T-helper 2 cell treated with Interferon-gamma antibody and Interleukin-4, amounts not matched to agents 5 μg/mL and 100 μg/mL, for 36 hours (primary cell): ENCODE data around the gene GPX2.

Experiments
- DNase-seq: peaks from one replicate; pipeline ENCODE4 v3.0.0; 2021; ENCODE audit warnings: low spot score
- H3K27ac Mint-ChIP-seq: one replicate; pipeline ENCODE4 v1.8.0; 2021; ENCODE audit warnings: mild to moderate bottlenecking, mixed read lengths
- H3K27me3 Mint-ChIP-seq: one replicate; pipeline ENCODE4 v1.8.0; 2021; ENCODE audit warnings: low read depth, mixed read lengths
- H3K36me3 Mint-ChIP-seq: one replicate; pipeline ENCODE4 v1.8.0; 2021; ENCODE audit warnings: low read depth, mixed read lengths
- H3K4me1 Mint-ChIP-seq: one replicate; pipeline ENCODE4 v1.8.0; 2021; ENCODE audit warnings: low read depth, mixed read lengths
- H3K4me3 Mint-ChIP-seq: one replicate; pipeline ENCODE4 v1.8.0; 2022; ENCODE audit warnings: mild to moderate bottlenecking, moderate library complexity, mixed read lengths
- H3K9me3 Mint-ChIP-seq: one replicate; pipeline ENCODE4 v1.8.0; 2021; ENCODE audit warnings: mixed read lengths

Gene GPX2

DNA sequence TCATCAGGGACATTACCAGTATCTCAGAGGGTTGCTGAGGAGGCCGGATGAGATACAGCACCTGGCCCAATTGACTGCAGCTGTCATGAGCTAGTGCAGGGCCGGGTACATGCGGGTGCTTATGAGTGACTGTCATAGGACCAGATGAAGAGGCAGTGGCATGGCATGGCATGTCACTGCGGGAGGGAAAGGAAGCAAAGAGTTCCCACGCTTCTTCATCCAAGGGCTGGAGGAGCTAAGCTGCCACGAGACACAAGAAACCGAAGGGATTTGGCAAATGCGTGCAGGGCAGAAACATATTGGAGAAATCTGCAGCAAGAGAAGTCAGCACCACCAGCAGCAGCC, 10.7 kb upstream of the GPX2 start:
- H3K9me3 Mint-ChIP-seq, result no peaks in the 10 kb centered on the region
- H3K27ac Mint-ChIP-seq, result no peak overlapping the region
- peaks cover 2% of the 10 kb centered on the region for H3K4me1 Mint-ChIP-seq
- H3K36me3 Mint-ChIP-seq, result peaks cover 2% of the 10 kb centered on the region
- no peak for DNase-seq
- H3K4me3 Mint-ChIP-seq, result no peak overlapping the region
- H3K27me3 Mint-ChIP-seq, result no peaks in the 10 kb centered on the region

DNA sequence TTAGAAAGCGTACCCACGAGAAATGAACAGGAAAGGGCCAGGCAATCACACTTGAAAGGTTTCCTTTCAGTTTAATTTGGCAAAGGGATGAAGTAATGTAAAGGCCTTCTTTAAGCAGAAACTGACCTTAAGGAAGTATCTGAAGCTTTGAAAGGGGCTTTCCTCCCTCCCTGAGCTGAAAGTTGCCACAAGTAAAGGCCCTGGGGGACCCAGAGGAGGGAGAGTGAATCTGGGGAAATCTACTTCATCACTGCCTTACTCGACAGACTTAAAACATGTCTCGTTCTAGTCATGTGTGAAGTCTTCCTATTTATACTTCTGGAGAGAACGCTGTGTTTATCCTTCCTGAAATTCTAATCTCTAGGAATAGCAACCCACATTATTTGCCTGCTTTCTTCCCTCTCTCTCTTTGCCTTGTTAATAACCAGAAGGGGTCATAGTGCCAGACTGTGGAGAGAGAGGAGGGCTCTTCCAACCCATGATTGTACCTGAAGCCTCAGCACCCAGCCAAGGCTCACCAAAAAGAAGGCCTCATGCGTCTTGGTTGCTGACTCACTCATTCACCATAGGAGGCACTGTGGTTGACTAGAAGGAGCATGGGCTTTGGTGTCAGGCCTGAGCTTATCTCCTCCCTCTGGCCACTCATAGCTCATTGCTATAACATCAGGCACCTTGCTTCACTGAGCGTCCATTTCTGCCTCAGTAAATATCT, 10.2 kb upstream of the GPX2 start:
- peaks cover 3% of the 10 kb centered on the region for H3K36me3 Mint-ChIP-seq
- H3K4me1 Mint-ChIP-seq, result peaks cover 2% of the 10 kb centered on the region
- H3K27ac Mint-ChIP-seq, result no peak overlapping the region
- no peaks in the 10 kb centered on the region for H3K27me3 Mint-ChIP-seq
- no peak for DNase-seq
- H3K9me3 Mint-ChIP-seq, result no peaks in the 10 kb centered on the region
- no peak overlapping the region for H3K4me3 Mint-ChIP-seq

DNA sequence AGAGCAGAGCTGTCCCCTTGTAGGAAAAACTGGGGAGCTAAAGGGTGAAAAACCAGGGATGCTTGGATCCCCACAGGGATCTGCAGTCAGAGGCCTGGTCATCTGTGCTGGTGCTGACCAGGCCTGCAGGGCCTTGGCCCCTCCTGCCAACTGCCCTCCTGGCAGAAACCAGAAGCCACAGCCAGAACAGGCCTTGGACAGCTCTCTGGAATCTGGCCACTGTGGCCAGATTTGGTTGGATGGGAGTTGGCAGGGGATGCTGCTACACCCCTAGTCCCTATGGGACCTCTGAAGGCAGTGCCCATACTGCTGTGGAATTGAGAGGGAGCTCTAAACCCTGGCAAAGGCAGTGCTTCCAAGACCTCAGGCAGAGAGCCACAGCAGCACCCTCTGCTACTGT, 9.2 kb upstream of the GPX2 start:
- Mint-ChIP-seq H3K27me3 (no peaks in the 10 kb centered on the region), H3K4me1 (peaks cover 5% of the 10 kb centered on the region), H3K36me3 (peaks cover 10% of the 10 kb centered on the region), H3K9me3 (no peaks in the 10 kb centered on the region), H3K27ac (no peak overlapping the region), H3K4me3 (no peak overlapping the region)
- no peak for DNase-seq

DNA sequence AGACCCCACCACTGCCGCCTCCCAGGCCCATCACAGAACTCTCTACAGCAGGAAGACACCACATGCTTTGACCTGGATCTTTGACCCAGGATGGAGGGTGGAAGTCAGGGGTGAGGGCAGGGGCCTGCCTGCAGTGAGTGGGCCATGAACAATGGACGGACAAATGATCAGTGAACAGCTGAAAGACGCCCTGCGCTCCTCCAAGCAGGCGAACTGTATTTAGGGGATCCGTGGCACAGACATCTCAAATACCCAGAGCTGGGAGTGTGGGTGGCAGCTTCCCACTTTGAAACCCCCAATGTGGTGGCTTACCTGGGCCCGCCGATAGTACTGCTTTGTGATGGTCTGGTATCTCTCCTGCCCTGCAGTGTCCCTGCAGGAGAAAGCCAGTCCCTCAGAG, 8.7 kb upstream of the GPX2 start:
- no peak overlapping the region for H3K4me3 Mint-ChIP-seq
- peaks cover 10% of the 10 kb centered on the region for H3K36me3 Mint-ChIP-seq
- H3K9me3 Mint-ChIP-seq, result no peaks in the 10 kb centered on the region
- no peak overlapping the region for H3K27ac Mint-ChIP-seq
- no peaks in the 10 kb centered on the region for H3K27me3 Mint-ChIP-seq
- H3K4me1 Mint-ChIP-seq, result peaks cover 5% of the 10 kb centered on the region
- DNase-seq, result no peak

DNA sequence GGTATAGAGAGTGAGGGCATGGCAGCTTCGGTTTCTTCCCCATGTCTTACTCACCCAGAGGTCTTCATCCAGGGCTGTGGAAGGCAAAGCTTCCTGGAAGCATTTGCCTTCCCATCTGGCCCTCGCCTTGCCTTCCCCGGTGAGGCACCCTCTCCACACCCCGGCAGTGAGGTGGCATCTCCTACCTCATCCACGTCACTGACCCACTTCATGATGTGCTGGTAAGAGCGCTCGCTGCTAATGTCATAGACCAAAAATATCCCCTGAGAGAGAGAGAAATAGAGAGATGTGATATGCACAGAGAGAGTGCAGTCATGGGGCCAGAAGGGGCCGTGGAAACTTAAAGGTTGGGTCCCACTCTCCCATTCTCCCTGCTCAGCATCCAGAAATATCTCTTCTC, 8.3 kb upstream of the GPX2 start:
- Mint-ChIP-seq H3K4me3 (no peak overlapping the region), H3K36me3 (peaks cover 14% of the 10 kb centered on the region), H3K27me3 (no peaks in the 10 kb centered on the region), H3K27ac (no peak overlapping the region), H3K9me3 (no peaks in the 10 kb centered on the region), H3K4me1 (peaks cover 8% of the 10 kb centered on the region)
- DNase-seq, result no peak

DNA sequence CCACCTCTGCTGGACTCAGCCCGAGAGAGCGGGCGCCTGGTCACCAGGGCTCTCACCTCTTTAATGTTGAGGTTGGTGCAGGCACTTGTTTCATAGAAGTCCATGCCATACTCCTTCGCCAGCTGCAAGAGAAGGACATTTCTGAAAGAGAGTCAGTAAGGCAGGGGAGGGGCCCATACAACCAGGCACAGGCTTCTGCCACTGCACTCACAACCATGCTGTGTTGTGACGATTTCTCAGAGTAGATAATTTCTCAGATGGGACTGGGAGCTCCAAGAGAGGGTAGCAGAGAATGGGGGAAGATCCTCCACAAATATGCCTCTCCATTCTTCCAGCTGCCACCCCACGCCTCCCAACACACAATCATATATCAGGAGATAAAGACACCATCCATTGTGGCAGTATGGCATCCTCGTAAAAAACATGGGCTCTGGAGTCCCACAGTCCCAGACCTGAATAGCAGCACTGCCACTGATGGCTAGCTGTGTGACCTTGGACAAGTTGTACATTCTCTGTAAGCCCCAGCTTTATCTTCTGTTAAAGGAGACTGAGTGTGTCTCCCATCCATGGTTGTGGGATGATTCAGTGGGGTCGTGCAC, 6.2 kb upstream of the GPX2 start:
- DNase-seq, result no peak
- Mint-ChIP-seq H3K4me1 (peaks cover 13% of the 10 kb centered on the region), H3K4me3 (no peak overlapping the region), H3K36me3 (peaks cover 20% of the 10 kb centered on the region), H3K27me3 (no peaks in the 10 kb centered on the region), H3K27ac (no peak overlapping the region), H3K9me3 (no peaks in the 10 kb centered on the region)

DNA sequence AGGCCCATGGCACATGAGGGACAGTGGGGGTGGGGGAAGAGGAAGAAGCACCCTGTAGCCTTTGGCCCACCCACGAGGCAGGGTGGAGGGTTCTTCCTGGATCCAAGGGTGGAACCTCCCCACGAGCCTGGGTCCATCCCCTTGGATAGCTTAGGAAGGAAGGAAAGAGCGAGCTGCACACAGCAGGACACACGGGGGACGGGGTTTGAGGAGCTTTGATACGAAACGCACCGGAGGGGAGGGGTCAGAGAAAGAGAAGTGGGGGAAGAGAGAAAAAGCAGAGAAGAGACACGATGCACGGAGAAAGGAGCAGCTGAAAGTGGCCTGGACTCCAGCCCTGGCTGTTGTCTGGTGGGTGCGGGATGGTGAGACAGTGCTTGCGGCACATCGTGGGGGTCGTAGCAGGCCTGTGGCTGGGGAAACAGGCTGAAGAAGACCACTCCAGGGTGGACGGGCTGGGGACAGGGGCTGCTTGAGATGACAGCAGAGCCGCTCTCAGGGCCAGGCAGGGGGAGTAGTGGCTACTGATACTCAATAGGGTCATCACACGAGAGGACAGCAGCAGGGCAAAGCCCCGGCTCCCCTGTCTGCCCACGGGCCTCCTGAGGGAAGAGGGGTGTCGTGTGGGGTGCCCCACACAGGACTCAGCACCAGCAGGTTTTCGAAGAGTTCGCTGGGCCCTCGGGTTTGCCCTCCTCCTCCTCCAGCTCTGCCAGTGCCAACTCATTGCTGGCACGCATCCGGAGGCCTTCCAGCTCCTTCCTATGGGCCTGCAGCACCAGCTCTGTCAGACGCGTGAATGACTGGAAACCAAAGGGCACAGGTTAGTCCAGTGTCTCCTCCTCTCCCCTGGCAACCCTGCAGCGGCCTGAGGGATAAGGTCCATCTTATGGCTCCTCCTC, 5.4 kb upstream of the GPX2 start:
- H3K4me1 Mint-ChIP-seq, result peaks cover 18% of the 10 kb centered on the region
- H3K27ac Mint-ChIP-seq, result peak overlapping the region; percentile 26
- no peaks in the 10 kb centered on the region for H3K27me3 Mint-ChIP-seq
- no peak for DNase-seq
- no peak overlapping the region for H3K4me3 Mint-ChIP-seq
- H3K36me3 Mint-ChIP-seq, result peaks cover 20% of the 10 kb centered on the region
- H3K9me3 Mint-ChIP-seq, result no peaks in the 10 kb centered on the region

DNA sequence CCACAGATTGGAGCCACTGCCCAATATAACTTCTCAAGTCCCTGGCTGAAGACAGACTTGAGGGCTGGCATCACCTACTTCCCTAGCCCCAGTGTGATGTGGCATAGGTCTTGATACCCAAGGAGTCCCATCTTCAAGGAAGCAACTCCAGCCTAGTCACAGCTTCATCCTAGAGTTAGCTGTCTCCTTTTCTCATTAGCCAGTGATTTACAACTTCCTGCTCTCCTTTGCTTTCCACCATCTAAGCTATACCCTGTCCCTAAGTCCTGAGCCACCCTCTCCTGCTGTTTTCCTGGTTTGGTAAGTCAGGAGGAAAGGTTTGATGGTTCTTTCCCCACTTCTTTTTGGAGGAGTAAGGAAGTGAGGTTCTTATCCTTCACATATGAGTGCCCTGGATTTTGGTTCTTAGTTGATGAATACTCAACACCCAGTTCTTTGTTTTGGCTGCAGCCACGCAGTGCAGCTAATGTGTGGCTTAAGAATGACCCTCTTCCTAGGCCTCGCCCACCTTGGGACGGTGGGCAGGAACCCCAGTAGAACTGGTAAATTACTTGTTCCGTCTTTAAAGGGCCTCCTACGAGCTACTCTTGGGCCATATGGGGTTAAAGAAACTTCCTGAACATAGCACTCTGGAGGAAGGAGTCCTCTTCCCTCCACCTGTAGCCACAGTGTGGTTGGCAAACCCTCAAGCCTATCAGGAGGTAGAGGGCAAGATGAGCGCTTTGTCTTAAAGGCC, 3.9 kb upstream of the GPX2 start:
- Mint-ChIP-seq H3K36me3 (peaks cover 20% of the 10 kb centered on the region), H3K27ac (no peak overlapping the region), H3K27me3 (no peaks in the 10 kb centered on the region), H3K4me1 (peaks cover 21% of the 10 kb centered on the region), H3K4me3 (no peak overlapping the region), H3K9me3 (no peaks in the 10 kb centered on the region)
- DNase-seq, result no peak

DNA sequence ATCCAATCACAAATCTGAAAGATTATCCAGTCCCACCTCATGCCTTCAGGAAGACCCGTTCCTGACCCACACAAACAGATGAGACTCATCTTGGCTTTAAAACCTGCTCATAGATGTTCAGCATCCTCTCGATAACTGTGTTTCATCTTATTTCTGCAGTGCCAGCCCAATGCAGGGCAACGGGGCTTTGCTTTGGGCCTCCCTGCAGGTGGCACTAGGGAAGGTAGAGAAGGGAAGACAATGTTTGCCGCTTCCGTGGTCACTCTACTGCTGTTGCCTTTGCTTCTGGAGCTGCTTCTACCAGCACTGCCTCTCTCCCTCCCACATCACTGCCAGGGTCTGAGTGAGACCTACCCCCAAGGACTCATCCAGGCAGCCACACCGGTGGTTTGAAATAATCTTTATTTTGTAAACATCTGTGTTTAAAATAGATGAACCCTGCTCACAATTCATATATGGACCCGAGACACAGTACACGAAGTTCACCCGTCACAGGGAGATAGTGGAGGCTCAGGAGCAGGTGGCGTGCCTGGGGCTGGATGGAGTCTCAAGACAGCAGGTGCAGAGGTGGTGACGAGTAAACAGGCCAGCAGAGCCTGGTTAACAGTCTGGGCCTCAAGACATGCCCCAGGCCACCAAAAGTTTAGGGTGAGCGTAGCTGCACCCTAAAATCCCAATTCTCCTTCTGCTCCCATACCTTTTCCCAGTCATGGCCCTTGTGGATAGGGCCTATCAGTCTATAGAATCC, 3.1 kb upstream of the GPX2 start:
- DNase-seq, result no peak
- Mint-ChIP-seq H3K4me1 (peaks cover 23% of the 10 kb centered on the region), H3K4me3 (no peak overlapping the region), H3K27me3 (no peaks in the 10 kb centered on the region), H3K9me3 (no peaks in the 10 kb centered on the region), H3K36me3 (peaks cover 23% of the 10 kb centered on the region), H3K27ac (no peak overlapping the region)

DNA sequence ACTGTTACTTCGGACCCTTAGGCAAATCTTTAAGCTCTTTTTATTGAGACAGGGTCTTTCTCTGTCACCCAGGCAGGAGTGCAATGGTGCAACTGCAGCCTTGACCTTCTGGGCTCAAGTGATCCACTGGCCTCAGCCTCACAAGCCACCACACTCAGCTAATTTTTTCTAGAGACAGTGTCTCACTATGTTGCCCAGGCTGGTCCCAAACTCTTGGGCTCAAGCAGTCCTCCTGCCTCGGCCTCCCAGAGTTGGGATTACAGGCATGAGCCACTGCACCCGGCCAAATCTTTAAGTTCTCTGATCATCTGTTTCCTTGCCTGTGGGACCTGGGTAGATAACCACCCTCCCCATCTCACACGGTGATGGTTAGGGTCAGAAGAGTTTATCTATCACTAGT, 2.3 kb upstream of the GPX2 start:
- no peak overlapping the region for H3K4me3 Mint-ChIP-seq
- no peak for DNase-seq
- H3K27me3 Mint-ChIP-seq, result no peaks in the 10 kb centered on the region
- peaks cover 23% of the 10 kb centered on the region for H3K36me3 Mint-ChIP-seq
- peaks cover 25% of the 10 kb centered on the region for H3K4me1 Mint-ChIP-seq
- H3K27ac Mint-ChIP-seq, result no peak overlapping the region
- no peaks in the 10 kb centered on the region for H3K9me3 Mint-ChIP-seq

DNA sequence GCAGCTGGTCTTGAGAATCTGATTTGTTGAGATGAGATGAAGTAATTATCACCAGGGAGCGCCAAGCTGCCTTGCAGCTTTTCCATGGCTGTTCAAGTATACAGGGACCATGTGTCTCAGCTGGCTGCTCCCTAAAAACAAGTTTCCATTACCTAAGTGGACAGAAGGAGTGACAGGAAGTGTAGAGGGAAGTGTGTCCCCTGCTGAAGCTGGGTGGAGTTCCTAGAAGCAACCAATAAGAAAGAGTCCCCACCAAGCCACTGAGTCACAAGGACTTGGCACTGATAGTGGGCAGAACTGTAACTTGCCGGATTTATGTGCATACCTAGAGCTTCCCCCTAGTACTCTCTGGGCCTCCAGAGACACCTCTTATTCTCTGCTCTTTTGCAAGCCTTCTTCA, 1.5 kb upstream of the GPX2 start:
- no peak overlapping the region for H3K4me3 Mint-ChIP-seq
- no peaks in the 10 kb centered on the region for H3K9me3 Mint-ChIP-seq
- H3K27ac Mint-ChIP-seq, result no peak overlapping the region
- DNase-seq, result no peak
- H3K4me1 Mint-ChIP-seq, result peaks cover 25% of the 10 kb centered on the region
- H3K27me3 Mint-ChIP-seq, result no peaks in the 10 kb centered on the region
- H3K36me3 Mint-ChIP-seq, result peaks cover 23% of the 10 kb centered on the region

DNA sequence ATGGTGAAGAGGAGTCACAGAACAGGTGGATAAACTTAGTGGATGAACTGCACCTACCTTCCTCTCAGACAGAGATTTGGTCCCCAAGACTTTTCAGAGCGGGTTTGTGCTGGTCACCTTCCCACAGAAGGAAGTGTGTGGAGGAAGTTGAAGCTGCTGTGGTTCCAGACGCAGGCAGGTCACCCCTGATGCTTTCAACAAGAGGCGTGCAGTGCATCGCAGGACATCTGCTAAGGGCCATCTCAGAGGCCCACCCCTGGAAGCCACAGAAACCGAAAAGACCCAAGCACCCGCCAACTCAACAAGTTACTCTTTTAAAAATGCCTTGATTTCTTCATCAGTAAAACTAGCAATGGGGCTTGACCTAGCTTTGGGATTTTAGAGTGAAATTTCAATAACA, 1.0 kb upstream of the GPX2 start:
- Mint-ChIP-seq H3K9me3 (no peaks in the 10 kb centered on the region), H3K4me3 (no peak overlapping the region), H3K27ac (no peak overlapping the region), H3K27me3 (no peaks in the 10 kb centered on the region), H3K4me1 (peaks cover 28% of the 10 kb centered on the region), H3K36me3 (peaks cover 28% of the 10 kb centered on the region)
- no peak for DNase-seq

DNA sequence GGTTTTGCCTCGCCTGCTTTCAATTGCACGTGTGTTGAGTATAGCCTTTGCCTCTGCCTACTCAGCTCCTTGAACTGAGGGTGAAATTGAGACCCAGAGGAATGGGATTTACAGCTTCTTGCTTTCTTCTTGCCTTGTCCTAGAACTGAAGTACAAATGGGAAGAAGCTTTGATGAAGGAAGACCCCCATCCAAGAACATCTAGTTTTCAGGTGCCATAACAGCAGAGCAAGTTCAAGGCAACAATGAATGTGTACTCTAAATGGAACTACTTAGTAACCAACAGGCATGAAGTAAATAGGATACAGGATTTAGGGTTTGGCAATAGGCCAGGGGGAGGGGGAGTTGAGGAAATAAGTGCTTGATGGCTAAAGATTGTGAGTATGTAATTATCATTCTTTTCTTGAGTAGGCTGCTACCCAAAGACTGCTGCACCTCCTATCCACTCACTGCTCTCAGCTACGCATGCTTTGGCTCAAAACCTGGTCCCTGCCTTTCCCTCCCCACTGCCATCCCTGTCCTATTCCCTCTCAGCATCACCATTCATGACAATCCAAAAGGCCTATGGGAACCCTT, 2.1 kb downstream of the GPX2 start:
- DNase-seq, result no peak
- no peaks in the 10 kb centered on the region for H3K27me3 Mint-ChIP-seq
- H3K27ac Mint-ChIP-seq, result no peak overlapping the region
- no peaks in the 10 kb centered on the region for H3K9me3 Mint-ChIP-seq
- peaks cover 36% of the 10 kb centered on the region for H3K4me1 Mint-ChIP-seq
- peaks cover 32% of the 10 kb centered on the region for H3K36me3 Mint-ChIP-seq
- H3K4me3 Mint-ChIP-seq, result no peak overlapping the region
